GM13977 (cell line): Measurements from ENCODE around the gene ANO4.

Source experiments
- DNase-seq: peaks from one replicate; pipeline ENCODE4 v3.0.0; 2012; ENCODE audit warnings: low spot score
- CTCF ChIP-seq: IDR thresholded peaks from 2 replicates; pipeline ENCODE4 v1.5.1; 2012; ENCODE audit warnings: mild to moderate bottlenecking, control low read depth; ENCODE audit not compliant: insufficient read depth; ENCODE audit errors: extremely low read depth, missing control alignments
- in situ Hi-C: fragments of 300-500 bp; cut with MboI; formaldehyde crosslinking; loops from one replicate; pipeline ENCODE4 v1.12.0; 2022; ENCODE audit warnings: low sequenced_read_pairs, low pct_unique_long_range_greater_than_20kb, mixed read lengths, inconsistent platforms; ENCODE audit not compliant: unreplicated experiment

The ANO4 gene

GRCh38 chr12:100991102-100991501 lies 196.5 kb downstream of the ANO4 start:
- no peak for DNase-seq
- in situ Hi-C loops = no loop called here
- no peak for TF ChIP-seq CTCF

GRCh38 chr12:100992194-100992593 lies 197.6 kb downstream of the ANO4 start:
- TF ChIP-seq CTCF = no peak
- in situ Hi-C loops = no loop called here

GRCh38 chr12:100993916-100994450 lies 199.4 kb downstream of the ANO4 start:
- TF ChIP-seq CTCF = no peak
- in situ Hi-C loops = no loop called here
- DNase-seq = no peak

More at GRCh38 chr12:100992194-100992593, 197.6 kb downstream of the ANO4 start:
- no peak for DNase-seq

- DNase-seq = peak; percentile 21
- no peak for TF ChIP-seq CTCF
- in situ Hi-C loops = no loop called here
Measured at GRCh38 chr12:100995201-100995600, 200.6 kb downstream of the ANO4 start.

GRCh38 chr12:100995771-100996170 lies 201.2 kb downstream of the ANO4 start:
- DNase-seq = peak; percentile 7
- in situ Hi-C loops = no loop called here
- peak; percentile 6 for TF ChIP-seq CTCF

- in situ Hi-C loops = no loop called here
- no peak for TF ChIP-seq CTCF
- no peak for DNase-seq
Measured at GRCh38 chr12:101001669-101002068, 207.1 kb downstream of the ANO4 start.
